GM18508 (cell line): ENCODE results near the gene CENPP.
"Not testable (repeated sequence)": the region's sequence is repeated elsewhere in the genome, so short reads cannot be mapped to it uniquely, and the experiment has no call there.

Source experiments
- ATAC-seq: cut with Tn5 transposase; IDR thresholded peaks from one replicate; pipeline ENCODE4 v1.9.1; 2021; ENCODE audit warnings: moderate number of reproducible peaks; ENCODE audit not compliant: insufficient read depth, unreplicated experiment

Gene CENPP

DNA sequence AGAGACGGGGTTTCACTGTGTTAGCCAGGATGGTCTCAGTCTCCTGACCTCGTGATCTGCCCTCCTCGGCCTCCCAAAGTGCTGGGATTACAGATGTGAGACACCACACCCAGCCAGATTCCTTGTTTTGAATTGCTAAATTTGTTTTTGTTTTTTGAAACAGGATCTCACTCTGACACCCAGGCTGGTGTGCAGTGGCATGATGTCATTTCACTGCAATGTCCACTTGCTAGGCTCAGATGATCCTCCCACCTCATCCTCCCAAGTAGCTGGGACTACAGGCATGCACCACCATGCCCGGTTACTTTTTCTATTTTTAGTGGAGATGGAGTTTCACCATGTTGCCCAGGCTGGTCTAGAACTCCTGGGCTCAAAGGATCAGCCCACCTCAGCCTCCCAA, 85.4 kb downstream of the CENPP start:
- ATAC-seq, result not testable (repeated sequence)

DNA sequence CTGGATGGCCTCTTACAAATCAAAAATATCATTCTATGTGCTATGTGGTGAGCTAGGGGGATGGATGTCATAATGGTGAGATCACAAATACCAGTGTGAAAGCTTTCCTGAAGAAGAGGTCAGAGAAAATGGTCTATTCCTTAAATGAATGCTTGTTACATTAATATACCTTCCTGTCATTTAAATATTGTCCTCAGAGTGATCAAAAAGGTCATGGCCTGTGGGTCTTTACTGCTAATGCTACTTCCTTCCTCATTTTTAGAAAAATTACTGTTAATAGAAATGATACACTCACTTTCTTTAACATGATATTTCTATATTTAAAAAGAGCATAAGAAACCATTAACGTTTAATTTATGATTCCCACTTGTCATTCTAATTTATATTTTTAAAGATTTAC, 88.8 kb downstream of the CENPP start:
- no peak for ATAC-seq

DNA sequence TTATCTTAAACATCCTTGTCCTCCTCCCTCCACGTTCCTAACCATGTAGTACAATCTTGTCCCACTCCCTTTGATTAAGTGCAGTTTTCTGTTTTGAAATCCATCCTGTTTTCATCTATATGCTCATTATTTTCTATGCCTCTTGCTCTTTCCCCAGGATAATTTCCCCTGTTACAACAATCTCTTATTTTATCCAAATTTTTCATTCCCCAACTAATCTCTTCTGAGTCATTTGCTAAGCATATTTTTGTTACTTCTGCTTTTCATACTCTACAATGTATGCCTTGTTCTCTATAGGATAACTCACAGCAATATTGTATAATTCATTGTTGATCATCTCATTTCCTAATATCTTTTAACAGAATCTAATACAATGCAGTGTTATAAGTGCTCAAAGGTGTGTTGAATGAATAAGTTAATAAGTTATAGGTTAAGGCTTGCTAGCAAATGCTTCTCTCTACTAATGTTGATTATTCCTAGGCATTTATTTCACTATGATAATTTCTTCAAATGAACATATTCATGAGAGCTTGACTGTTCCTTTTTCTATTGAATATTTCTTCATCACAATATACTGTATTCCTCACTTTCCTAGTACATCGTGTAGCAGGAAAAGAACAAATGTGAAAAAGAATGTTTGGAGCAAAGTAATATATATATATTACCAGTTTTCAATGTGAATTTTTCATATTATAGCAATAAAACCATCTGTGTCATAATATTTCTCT, 97.0 kb downstream of the CENPP start:
- no peak for ATAC-seq

DNA sequence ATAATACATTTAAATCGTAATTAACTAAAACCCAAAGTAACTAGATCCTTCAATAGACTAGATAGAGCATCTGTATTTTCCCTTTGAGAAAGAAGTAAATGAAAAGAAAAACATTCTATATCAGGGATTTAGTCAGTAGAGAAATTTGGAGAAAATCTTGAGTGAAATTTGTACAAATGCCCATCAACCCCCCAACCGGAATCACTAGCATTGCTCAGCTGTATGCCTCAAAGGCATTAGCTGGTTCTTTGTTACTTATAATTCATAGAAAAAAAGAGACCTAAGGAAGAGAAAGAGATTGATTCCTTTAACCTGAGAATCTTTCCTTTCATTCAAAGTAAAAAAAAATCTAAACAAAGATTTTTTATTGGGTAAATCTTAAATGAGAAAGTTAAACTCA, 97.9 kb downstream of the CENPP start:
- ATAC-seq, result no peak

DNA sequence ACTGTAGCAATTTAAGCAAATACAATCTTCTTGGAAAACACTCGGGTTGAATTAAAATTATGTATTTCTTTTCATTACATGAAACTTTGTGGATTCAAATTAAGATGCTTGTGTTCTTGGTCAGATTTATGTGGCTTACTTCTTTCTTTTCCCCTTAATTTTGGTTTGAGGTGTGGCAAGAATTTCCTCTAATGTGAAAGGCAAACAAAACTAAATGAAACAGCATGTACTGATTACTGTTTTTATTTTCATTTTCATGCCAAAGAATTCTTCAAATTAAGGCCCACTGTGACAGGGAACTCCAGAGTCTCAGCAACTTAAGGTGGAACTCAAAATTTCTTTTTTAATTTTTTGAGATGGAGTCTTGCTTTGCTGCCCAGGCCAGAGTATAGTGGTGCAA, 98.6 kb downstream of the CENPP start, which contains the start of gene OMD:
TSS of gene OMD (minus strand) at position 132 of the 400 bp plus-strand sequence. CDS start 6,913 bp downstream, outside the sequence.
- ATAC-seq, result no peak

DNA sequence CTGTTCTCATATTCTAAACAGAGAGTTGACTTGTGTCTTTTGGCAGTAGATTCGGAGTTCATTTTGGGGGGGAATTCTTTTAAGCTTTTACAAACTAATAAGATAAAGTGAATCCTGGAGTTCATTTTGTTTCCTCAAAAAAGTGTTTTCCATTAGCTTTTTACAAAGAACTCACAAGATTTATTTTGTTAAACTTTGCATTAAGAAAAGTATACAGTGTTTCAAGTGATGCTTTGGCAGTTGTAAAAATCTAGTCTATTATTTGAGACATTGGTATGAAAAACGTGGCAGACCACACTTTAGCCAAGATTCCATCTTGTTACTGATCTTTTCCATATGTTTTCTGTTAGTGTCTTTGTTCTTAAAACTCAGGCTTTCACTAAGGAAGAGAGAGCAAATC, 99.7 kb downstream of the CENPP start:
- no peak for ATAC-seq

DNA sequence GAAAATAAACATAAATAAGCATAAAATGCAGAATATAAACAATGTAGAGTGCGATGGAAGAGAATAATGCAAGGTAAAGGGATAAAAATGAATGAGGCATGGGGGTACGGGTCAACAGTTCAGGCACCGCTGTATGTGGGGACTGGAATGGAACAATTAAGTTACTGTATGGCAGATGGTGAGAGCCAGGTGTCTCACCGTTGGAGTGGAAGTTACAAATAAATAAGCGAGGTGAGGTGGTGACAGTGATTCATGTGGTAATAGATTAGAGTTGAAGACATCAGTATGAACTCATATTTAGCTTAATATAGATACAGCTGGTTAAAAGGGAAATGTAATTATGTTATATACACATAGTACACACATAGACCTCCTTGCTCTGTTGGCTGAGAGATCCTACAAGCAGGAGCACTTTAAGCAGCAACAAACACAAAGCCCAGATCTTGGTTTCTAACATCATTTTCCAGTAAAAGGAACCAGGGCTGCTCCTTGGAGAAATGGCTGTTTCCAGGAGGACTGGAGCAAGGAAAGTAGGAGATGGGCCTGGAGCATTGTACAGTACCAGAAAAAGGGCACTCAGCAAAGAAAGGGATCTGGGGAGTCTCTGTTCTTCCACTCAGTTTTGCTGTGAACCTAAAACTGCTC, 100.9 kb downstream of the CENPP start:
- no peak for ATAC-seq

DNA sequence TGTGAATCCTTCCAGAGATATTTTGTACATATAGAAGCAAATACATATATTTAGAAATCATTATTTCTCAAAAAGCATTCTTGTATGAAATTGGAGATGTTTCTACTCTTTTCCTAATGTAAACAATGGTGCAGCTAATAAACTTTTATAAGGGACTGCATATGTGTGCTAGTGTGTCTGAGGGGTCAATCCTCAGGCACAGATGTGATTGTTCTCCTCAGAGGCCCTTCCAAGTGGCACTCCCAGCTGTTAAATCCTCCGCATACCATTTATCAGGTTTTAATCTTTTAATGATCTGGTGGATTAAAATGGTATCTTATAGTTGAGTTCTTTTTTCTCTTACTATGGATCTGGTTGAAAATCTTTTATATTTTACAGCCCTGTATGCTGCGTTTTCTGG, 104.1 kb downstream of the CENPP start:
- no peak for ATAC-seq

DNA sequence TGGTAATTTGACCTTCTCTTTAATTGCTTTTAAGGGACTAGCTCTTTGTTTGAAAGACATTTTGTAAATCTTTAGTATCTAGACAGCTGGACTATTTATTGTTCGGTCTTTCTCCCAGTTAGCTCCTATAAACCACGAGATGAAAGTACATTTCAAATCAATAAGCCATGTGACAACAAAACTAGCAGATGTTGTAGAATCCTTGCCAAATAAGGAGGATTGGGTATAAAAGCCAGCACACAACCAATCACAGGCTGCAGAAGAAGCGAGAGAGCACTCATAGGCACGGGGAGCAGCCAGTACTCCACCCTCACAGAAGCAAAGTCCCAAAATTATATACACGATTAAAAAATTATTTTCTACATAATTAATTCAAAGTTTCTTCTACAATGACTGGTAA, 106.6 kb downstream of the CENPP start:
- no peak for ATAC-seq

DNA sequence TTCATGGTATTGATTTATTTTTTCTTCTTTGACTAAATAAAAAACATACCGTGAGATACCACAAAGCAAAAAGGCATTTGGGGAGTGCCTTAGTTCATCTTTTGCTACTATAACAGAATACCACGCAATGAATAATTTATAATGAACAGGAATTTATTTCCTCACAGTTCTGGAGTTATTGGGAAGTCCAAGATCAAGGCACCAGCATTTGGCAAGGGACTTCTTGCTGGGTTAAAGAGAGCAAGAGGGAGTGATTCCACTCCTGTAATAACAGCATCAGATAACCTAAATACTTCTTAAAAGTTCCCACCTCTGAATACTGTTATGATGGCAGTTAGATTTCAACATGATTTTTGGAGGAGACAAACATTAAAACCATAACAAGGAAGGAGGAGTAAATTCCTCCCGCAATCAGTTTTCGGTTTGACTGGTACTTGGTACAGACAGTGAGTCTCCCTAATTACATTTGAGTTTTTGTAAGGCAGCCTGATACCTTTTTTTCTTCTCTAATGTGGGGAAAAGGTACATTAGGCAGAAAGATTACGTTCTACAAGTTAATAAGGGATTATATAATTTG, 107.3 kb downstream of the CENPP start:
- ATAC-seq, result no peak

DNA sequence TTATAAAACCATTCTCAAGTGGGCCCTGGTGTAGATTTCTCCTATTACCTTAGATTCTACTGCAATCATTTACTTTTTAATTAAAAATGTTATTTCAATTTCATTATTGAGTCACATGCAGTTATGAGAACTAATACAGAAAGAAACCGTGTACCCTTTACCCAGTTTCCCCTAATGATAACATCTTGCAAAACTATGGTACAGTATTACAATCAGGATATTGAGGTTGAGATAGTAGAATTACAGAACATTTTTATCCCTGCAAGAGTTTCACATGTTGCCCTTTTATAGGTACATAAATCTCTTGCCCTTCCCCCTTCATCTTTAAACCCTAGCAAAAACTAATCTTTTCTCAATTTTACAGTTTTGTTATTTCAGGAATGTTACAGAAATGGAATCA, 109.5 kb downstream of the CENPP start:
- ATAC-seq, result no peak

DNA sequence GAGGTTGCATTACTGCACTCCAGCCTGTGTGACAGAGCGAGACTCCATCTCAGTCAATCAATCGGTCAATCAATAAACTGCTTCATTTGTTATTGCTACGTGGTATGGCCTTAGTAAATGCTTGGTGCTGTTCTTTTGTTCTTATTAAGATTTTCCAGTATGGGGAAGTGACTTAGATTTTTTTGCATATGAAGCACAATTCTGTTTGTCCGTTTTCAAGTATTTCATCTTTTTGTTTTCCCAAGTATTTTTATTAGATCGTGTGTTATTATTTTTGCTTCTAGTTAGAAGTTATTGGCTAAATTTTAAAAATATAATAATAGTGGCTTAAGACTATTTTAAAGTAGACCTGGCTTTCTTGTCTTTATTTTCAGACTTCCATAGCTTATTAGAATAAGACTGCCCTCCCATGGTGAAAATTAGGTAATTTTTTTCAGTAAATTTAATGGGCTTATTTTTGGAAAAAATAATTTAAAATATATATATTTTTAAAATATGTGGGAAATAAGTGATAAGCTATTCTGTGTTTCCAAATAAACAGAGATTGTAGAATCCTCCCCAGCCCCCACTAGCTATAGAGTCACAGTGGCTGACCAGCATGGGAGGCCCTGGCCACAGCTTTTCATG, 113.3 kb downstream of the CENPP start:
- no peak for ATAC-seq

DNA sequence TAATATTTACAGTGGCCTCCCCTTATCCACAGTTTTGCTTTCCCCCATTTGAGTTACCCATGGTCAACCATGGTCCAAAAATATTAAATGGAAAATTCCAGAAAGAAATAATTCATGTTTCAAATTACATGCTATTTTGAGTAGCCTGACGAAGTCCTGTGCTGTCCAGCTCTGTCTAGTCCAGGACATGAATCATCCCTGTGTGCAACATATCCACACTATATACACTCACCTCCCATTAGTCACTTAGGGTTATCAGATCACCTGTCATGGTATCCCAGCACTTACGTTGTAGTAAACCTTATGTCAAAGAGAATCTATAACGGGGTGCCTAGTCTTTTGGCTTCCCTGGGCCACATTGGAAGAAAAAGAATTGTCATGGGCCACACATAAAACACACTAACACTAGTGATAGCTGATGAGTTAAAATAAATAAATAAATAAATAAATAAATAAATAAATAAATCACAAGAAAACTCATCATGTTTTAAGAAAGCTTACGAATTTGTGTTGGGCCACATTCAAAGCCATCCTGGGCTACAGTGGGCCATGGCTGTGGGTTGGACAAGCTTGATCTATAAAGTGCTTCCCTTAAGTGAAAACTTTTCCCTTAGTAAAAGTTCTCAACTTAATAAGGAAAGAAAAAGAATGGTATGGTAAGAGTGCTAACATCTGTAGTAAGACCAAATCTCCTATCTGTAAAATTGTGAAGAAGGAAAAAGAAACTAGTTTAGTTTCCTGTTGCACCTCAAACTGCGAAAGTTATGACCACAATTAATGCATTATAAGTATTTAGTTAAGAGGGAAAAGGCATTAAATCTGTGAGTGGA, 114.4 kb downstream of the CENPP start:
- ATAC-seq, result no peak

DNA sequence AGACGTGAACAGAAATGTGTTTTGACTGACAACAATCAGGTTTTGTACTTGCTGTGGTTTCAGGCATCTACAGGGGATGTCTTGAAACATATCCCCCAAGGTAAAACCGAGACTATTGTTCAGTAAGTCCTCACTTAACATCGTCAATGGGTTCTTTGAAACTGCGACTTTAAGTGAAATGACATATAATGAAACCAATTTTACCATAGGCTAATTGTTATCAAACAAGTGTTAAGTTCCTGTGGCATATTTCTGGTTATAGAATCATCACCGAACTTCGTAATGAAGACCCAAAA, 114.9 kb downstream of the CENPP start:
- no peak for ATAC-seq

DNA sequence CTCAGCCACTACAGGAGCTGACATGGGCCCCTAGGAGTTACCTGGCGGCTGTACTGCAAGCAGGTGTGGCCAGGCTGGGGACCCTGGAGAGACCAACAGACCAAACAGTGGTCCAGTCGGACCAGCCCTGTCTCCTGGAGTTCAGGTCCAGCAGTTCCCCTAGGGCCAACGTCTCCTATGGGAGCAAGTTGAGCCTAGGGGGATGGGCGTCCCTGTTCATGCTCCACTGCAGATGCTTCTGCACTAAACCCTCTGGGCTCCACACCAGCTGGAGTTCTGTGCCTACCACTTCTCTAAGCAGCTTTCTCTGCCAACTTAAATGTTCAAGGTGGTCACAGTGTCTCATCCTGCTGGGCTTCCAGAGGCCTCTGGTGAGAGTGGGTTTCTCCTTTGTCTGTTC, 119.1 kb downstream of the CENPP start:
- no peak for ATAC-seq

DNA sequence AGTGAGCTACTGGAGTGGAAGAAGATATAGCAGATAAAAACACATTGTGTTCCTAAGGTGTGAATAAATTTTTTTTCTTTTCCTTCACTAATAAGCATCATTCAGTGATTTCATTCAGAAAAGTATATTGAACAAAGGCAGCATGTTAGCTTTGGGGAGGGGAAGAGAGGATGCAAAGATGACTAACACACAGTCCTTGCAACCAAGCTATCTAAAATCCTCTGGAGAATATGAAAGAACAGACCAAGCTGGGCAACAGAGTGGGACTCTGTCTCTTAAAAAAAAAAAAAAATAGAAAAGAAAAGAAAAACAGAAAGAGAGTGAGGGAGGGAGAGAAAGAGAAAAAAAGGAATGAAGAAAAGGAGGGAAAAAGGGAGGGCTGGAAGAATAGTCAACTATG, 120.8 kb downstream of the CENPP start:
- ATAC-seq, result no peak

DNA sequence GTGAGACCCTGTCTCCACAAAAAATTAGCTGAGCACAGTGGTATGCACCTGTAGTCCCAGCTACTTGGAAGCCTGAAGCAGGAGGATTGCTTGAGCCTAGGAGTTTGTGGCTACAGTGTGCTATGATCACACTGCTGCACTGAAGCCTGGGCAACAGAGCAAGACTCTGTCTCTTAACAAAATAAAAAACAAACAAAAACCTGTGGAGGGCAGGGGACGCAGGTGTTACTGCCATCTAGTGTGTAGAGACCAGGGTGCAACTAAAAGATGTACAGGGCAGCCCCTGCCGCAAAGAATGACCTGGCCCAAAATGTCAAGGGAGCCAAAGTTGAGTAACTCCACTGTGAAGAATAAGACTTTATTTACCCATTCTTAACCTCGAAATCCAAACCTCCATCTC, 129.5 kb downstream of the CENPP start:
- no peak for ATAC-seq

DNA sequence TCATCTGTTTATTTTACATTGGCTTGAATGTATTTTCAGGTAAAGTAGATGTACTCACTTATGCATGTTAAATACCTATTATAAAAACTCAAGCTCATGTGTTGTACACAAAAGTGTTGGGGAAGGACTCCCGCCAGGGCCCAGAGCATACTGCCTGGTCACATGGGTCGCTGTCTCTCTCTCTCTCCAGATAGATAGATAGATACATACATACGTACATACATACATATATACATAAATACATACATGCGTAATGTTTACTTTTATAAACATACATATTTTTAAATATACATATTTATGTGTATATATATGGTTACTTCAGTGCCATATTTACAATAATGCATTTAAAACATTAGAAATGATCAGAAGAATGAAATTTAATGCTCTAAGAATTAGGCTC, 131.8 kb downstream of the CENPP start:
- no peak for ATAC-seq

DNA sequence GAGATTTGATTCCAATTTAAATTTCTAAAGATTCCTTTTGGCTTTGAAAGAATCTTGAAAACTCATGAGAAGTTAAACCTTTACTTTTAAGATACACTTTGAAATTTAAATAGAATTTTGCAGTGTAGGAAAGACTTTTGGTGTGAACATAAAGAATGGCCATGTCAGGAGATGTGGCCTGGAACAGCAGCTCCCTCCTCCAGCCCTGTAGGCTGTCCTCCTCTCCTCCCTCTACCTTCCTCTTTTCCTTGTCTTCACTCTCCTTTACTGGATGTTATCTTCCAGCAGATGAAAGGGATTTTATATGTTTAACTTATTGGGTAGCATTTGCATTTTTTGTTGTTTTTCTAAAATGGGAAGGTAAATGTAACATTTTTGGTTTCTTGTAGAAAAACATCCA, 137.6 kb downstream of the CENPP start:
- no peak for ATAC-seq

DNA sequence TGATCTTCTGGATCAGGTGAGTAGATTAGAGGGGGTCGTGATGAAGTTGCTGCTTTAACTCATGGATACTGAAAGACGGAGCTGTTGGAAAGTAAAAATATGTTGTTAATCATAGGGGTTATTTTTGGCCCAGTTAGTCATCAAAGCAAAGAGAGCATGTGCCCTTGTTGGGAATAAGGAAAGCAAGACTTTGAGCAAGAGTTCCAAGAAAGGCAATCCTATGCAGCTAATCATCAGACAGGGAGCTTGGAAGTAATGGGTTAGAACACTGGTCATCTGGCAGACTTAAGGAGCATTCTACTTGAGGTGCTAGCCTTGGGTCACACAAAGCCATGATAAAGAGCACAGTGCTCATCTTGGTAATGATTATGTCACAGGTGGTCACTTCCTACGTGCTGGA, 138.2 kb downstream of the CENPP start:
- ATAC-seq, result no peak

DNA sequence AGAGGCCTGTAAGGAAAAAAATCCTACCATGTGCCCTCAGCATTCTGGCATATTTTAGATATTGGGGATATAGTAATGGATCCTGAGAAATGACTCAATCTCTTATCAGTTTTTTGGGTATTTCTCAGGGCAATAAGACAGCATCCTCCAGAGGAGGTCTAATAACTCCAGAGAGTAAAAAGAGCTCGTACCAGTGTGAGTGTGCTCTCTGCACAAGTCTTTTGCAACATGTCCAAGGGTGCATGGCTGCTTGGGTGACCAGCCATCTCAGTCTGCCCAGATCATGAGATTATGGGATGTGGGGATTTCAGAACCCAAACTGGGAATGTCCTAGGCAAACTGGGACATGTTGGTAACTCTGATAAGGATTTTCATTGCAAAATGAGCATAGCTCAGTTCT, 141.3 kb downstream of the CENPP start:
- no peak for ATAC-seq
